ENCODE data around the gene SLC41A2. TPM values are rescaled to one million over a fixed set of nuclear protein-coding genes. Genes with fewer than 3 reads are reported as not detected.

Gene SLC41A2
- total RNA-seq, 1 experiment from 2014 or later, result 4.3 TPM

DNA sequence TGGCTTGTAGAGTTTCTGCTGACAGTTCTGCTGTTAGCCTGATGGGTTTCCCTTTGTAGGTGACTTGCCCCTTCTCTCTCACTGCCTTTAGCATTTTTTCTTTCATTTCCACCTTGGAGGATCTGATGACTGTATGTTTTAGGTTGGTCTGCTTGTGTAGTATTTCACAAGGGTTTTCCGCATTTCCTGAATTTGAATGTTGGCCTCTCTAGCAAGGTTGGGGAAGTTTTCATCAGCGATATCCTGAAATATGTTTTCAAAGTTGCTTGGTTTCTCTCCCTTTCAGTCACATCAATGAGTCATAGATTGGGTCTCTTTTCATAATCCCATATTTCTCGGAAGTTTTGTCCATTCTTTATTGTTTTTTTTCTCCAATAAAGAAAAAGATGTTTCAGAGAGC is 39.5 kb upstream of the SLC41A2 start:
- Histone ChIP-seq H3K56ac (ENCODE audit: insufficient read length, low read depth, low read length) (no peak overlapping the region), H4K5ac (ENCODE audit: insufficient read length, low read depth, low read length) (no peak overlapping the region), H3K4me1 (ENCODE audit: insufficient read depth, low read length) (no peaks in the 10 kb centered on the region), H4K20me1 (ENCODE audit: control insufficient read depth, insufficient read depth, insufficient read length) (no peaks in the 10 kb centered on the region), H2AFZ (ENCODE audit: low read length) (no peak overlapping the region), H3K79me2 (ENCODE audit: insufficient read depth, low read length) (no peaks in the 10 kb centered on the region), H2BK12ac (ENCODE audit: insufficient read length, low read depth, low read length) (no peak overlapping the region), H3K23me2 (ENCODE audit: insufficient read length, low read depth, low read length, poor library complexity, severe bottlenecking) (no peaks in the 10 kb centered on the region), H3K79me1 (ENCODE audit: insufficient read depth, low read depth, low read length, poor library complexity, severe bottlenecking) (no peaks in the 10 kb centered on the region), H2BK5ac (ENCODE audit: insufficient read length, low read length) (no peak overlapping the region), H3K14ac (ENCODE audit: insufficient read depth, low read length) (no peak overlapping the region), H3K4me2 (ENCODE audit: insufficient read depth, insufficient read length, low read length) (no peak overlapping the region), H4K8ac (replicated peaks; ENCODE audit: insufficient read length, low read depth, low read length) (no peak overlapping the region), H3K27me3 (ENCODE audit: insufficient read depth, low read length) (no peaks in the 10 kb centered on the region), H3K18ac (ENCODE audit: insufficient read length, low read depth, low read length) (no peak overlapping the region), H3K23ac (ENCODE audit: insufficient read length, low read depth, low read length) (no peak overlapping the region), H3K27ac (ENCODE audit: insufficient read length, low read depth, low read length) (no peak overlapping the region), H2BK15ac (ENCODE audit: low read depth, low read length) (no peak overlapping the region), H2BK20ac (ENCODE audit: low read depth, low read length, poor library complexity, severe bottlenecking) (no peak overlapping the region), H4K91ac (ENCODE audit: insufficient read length, low read depth, low read length) (no peak overlapping the region), H3T11ph (ENCODE audit: low read length) (no peak overlapping the region), H2AK5ac (ENCODE audit: insufficient read length, low read length) (no peak overlapping the region), H2BK120ac (ENCODE audit: low read depth, low read length, poor library complexity, severe bottlenecking) (no peak overlapping the region), H3K4ac (ENCODE audit: low read depth, low read length) (no peak overlapping the region), H3K9me3 (ENCODE audit: control insufficient read depth, low read depth, low read length) (no peaks in the 10 kb centered on the region), H3K9ac (ENCODE audit: extremely low read depth, insufficient read length, low read length) (no peak overlapping the region)
- Mint-ChIP-seq H3K4me1 (no peaks in the 10 kb centered on the region), H3K9me3 (no peaks in the 10 kb centered on the region), H3K36me3 (ENCODE audit: insufficient read depth in 1 of 3, low read depth in 3 of 3) (peaks cover 63 to 92% (median 87%) of the 10 kb centered on the region in 3 experiments), H3K27me3 (ENCODE audit: low read depth) (no peaks in the 10 kb centered on the region), H3K27ac (no peak overlapping the region), H3K4me3 (no peak overlapping the region)
- no peak for DNase-seq
- TF ChIP-seq, protein P1, sequence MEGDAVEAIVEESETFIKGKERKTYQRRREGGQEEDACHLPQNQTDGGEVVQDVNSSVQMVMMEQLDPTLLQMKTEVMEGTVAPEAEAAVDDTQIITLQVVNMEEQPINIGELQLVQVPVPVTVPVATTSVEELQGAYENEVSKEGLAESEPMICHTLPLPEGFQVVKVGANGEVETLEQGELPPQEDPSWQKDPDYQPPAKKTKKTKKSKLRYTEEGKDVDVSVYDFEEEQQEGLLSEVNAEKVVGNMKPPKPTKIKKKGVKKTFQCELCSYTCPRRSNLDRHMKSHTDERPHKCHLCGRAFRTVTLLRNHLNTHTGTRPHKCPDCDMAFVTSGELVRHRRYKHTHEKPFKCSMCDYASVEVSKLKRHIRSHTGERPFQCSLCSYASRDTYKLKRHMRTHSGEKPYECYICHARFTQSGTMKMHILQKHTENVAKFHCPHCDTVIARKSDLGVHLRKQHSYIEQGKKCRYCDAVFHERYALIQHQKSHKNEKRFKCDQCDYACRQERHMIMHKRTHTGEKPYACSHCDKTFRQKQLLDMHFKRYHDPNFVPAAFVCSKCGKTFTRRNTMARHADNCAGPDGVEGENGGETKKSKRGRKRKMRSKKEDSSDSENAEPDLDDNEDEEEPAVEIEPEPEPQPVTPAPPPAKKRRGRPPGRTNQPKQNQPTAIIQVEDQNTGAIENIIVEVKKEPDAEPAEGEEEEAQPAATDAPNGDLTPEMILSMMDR (conservative IDR thresholded peaks at IDR 0.05), result no peak
- WGBS (ENCODE audit: extremely low coverage, insufficient read length, low lambda C conversion rate), result no CpG with 5 or more reads among the region's 3 CpGs
